OCI-M1 (cell line): ENCODE results near the gene LMOD1.
"Not testable (repeated sequence)": the region's sequence is repeated elsewhere in the genome, so short reads cannot be mapped to it uniquely, and the experiment has no call there.

Experiments used
- DNase-seq: peaks from one replicate; lab custom pipeline; 2025; lab: John Stamatoyannopoulos, UW

Gene LMOD1

DNA sequence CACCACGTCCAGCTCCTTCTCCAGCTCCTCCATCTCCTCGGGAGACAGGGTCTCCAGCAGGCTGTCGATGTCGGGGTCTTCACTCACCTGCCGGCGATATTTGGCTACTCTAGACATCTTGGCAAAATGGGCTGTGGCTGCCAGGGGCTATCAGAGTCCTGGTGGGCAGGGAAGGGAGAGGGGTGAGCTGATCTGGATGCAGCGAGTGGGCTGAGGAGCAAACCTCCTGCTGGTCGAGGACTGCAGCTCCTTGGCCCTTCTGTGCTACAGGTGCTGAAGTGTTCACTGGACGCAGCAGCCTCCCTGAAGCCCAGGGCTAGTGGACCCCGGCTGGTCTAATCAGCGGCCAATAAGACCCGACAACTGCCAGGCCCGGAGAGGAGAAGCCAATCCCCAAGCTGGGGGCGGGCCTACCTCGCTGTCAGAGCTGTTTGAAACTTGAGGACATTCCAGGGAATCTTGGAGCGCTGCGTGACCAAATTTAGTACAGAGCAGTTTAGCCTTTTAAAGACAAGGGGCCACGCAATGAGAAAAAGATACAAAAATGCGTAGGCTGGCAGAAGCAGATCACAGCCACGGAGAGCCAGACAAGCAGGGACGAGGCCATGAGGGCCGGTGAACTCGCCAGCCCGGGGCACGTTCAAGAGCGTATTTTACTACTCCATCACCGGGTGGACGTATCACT is at the start of gene LMOD1:
Gene LMOD1 (minus strand): TSS at position 325 of the 685 bp plus-strand sequence. CDS start 208 bp downstream, at position 117.
- DNase-seq = peak; percentile 73

DNA sequence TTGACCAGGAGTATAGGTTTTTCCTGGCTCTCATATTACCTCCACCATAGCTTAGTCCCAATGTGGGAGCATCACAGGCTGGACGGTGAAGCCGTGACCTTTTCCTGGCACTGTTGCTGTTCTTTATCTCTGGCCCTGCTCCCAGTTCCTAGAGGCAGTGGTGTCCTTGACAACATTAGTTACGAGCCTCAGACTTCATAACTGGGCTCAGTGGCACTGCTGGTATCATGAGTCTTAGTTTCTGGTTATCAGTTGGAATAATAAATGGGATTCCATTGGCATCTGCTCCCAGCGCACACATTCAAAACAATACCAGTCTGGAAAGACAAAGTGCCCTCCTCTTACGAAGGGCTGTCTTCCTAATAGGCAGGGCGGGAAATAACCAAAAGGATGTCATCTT is 44.1 kb upstream of the LMOD1 start:
- DNase-seq = no peak

DNA sequence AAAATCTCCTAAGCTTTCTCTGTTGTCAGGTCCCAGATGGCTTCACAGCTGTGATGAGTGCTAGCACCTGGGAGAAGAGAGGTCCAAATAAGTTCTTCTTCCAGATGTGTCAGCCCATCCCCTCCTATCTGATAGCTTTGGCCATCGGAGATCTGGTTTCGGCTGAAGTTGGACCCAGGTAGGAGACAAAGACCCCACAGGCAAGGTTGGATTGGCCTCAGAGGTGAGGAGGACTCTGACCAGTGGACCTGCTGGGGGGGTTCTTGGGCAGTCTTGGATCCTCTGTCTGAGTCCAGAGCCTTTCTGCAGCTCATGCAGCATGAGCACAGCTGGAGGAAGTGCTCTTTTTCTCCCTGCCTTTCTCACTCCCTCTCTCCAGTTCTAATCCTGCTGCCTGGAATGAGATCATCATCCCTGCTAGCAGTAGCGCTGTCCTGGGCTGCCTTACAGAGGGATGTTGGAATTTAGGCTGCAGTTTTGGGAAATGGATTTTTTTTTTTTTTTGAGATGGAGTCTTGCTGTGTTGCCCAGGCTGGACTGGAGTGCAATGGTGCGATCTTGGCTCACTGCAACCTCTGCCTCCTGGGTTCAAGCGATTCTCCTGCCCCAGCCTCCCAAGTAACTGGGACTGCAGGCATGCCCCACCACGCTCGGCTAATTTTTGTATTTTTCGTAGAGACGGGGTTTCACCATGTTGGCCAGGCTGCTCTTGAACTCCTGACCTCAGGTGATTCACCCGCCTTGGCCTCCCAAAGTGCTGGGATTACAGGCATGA is 43.2 kb upstream of the LMOD1 start:
- DNase-seq = no peak

DNA sequence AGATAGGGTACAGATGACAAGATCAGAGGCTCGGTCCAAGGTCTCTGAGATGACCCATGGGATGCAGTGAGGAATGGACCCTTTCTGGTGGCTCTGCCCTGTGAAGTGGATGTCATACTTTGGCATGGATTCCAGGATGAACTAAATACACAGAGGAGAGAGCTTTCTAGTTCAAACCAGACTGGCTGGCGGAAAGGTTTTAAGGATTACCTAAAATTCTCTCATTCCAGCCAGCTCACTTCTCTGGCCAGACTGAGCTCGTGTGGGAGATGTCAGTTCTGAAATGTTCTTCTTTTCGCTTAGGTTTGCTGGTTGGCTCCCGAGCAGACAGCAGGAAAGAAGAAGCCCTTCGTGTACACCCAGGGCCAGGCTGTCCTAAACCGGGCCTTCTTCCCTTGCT is 42.3 kb upstream of the LMOD1 start:
- no peak for DNase-seq

DNA sequence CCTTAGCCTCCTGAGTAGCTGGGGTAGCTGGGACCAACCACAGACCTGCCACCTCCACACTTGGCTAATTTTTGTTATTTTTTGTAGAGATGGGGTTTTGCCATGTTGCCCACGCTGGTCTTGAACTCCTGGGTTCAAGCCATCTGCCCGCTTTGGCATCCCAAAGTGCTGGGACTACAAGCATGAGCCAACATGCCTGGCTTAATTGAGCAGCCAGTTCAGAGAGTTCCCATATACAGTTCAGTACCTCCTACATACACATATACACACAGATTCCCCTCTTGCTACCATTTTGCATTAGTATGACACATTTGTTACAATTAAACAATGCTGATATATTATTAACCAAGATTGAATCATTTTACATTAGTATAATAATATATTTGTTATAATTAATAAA is 39.0 kb upstream of the LMOD1 start:
- no peak for DNase-seq

DNA sequence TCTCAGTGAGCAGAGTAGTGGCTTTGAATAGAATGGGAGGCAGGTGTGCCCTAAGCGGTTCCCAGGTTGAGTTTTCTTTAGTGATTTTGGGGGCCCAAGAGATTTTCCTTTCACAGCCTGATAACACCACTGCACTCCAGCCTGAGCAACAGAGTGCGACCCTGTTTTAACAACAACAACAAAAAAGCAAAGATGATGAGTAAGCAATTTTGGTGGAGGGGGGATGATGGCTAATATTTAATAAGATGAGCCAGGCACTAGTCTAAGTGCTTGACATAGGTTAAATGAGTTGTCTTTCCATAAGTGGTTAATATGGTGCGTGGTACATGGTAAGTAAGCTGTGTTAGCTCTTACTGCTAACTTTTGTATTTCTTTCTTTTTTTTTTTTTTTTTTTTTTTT is 38.1 kb upstream of the LMOD1 start:
- DNase-seq = no peak

DNA sequence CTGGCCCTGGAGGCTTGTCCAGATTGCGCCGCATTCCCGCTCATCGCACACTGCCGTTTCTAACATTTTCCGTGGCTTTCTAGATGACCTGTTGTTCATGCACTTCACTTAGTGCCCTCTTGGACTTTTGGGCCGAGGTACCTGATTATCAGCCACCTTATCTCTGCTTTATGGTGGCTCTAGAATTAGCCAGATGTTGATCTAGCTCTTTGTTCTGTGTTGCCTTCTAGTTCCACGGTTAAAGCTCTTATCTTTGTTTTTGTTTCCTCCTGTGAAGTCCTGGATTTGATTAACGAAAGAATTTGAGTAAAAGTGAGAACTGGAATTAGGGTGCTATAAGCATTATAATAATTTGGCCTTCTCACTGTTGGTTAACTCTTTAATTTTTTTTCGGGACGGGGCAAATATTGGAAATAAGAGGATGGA is 37.0 kb upstream of the LMOD1 start:
- no peak for DNase-seq

DNA sequence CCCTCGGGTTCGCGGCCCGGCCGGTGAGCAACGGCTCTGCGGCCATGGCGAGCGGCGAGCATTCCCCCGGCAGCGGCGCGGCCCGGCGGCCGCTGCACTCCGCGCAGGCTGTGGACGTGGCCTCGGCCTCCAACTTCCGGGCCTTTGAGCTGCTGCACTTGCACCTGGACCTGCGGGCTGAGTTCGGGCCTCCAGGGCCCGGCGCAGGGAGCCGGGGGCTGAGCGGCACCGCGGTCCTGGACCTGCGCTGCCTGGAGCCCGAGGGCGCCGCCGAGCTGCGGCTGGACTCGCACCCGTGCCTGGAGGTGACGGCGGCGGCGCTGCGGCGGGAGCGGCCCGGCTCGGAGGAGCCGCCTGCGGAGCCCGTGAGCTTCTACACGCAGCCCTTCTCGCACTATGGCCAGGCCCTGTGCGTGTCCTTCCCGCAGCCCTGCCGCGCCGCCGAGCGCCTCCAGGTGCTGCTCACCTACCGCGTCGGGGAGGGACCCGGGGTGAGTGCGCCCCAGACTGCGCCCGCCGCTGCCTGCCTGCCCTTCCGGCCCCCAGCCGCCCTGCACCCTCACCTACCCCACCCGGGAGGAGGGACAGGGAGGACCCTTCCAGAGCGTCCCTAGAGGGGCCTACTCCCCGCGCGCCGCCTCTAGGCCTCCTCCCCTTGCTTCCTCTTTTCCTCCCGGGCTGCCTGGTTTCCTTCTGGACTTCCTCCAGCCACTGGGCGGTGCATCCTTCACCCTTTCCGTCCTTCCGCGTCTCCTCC is 36.5 kb upstream of the LMOD1 start, which contains the start of gene RNPEP:
Gene RNPEP (plus strand): TSS at position 26 of the 757 bp plus-strand sequence. CDS start 19 bp downstream, at position 45.
- peak; percentile 93 for DNase-seq

DNA sequence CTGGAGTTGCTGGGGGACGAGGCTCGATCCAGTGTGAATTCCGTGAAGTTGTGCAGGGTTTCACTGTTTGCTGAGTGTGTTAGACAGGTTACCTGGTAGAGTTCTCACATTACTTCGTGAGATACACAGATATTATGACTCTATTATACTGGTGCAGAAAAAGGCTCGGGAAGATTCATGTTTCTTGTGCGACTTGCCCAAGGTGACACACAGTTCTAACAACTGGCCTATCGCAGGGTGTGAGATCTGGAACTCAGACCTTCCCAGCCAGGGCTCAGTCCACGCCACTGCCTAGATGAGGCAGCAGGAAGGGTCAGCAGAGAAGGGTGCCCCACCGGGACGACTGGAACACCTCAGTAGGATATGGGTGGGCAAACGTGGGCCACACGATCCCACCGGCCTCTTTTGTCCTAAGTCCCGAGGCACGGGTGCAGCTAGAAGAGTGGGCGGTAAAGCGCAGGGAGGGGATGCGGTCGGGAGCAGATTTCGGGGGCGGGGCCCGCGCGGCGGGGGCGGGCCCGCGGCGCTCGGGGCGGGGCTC is 35.8 kb upstream of the LMOD1 start:
- DNase-seq = no peak

DNA sequence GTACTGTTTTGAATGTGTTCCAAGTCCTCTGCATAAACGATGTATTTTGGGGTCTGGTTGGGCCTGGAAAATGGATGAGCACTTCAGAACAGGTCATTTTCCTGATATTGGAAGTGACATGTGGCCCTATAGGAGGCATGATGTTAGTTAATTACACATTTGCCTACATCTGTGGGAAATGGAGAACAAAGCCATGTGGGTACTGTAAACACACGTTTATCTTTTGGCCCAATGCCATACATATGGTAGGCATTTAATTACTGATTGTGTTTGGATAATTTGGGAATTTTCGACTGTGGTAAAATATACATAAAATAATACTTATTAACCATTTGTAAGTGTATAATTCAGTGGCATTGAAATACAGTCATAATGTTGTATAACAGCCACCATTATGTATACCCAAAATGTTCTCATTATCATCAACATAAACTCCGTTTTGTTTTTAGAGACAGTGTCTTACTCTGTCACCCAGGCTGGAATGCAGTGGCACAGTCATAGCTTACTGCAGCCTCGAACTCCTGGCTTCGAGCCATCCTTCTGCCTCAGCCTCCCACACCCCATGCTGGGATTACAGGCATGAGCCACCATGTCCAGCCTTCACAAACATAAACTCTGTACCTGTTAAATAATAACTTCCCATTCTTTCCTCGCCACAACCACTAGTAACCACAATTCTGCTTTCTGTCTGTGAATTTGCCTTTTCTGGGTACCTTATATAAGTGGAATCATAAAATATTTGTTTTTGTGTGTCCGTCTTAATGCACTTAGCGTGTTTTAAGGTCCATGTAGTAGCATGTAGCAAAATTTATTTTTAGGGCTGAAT is 24.2 kb upstream of the LMOD1 start:
- no peak for DNase-seq

DNA sequence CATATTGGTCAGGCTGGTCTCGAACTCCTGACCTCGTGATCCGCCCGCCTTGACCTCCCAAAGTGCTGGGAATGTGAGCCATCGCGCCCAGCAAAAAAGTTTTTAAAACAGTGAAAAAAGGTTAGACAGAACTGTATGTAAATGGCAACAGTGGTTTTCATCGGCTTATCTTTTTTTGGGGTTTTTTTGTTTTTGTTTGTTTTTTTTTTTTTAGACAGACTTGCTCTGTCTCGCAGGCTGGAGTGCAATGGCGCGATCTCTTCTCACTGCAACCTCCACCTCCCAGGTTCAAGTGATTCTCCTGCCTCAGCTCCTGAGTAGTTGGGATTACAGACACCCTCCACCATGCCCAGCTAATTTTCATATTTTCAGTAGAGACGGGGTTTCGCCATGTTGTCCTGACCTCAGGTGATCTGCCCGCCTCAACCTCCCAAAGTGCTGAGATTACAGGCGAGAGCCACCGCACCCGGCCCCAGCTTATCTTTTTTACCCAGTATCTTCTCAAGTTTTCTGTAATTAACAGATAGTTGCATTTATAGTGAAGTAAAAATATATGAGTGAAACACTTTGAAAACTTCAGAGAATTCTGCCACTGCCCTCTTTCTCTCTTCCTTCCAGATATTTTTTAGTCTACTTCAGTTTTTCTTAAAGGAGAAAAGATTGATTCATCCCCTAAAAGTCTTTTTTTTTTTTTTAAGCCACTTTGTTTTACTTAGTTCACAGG is 22.0 kb upstream of the LMOD1 start:
- DNase-seq = no peak

DNA sequence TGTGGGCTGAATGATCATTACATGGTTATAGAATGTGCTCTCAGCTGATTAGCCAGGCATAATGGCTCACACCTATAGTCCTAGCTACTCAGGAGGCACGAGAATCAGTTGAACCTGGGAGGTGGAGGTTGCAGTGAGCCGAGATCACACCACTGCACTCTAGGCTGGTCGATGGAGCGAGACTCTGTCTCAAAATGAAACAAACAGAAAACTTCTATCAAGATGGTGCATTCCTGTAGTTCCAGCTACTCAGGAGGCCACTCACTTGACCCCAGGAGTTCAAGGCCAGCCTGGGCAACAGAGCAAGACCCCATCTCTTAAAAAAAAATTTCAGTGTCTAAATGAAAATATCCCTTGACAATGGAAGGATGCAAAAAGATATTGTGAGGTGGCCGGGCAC is 19.8 kb upstream of the LMOD1 start:
- DNase-seq = no peak

DNA sequence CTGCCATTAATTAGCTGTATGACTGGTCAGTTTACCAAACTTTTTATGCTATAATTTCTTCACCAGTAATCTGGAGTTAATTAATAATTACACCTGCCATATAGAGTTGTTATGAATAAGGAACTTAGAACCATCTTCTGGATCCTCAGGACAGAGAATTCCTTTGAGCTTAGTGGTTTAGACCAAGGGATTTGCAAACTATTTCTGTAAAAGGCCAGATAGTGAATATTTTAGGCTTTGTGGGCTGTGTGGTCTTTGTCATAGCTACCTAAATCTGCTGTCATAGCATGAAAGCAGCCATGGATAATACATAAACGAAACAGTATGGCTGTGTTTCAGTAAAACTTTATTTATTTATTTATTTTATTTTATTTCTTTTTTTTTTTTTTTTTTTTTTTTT is 17.9 kb upstream of the LMOD1 start:
- DNase-seq = no peak

DNA sequence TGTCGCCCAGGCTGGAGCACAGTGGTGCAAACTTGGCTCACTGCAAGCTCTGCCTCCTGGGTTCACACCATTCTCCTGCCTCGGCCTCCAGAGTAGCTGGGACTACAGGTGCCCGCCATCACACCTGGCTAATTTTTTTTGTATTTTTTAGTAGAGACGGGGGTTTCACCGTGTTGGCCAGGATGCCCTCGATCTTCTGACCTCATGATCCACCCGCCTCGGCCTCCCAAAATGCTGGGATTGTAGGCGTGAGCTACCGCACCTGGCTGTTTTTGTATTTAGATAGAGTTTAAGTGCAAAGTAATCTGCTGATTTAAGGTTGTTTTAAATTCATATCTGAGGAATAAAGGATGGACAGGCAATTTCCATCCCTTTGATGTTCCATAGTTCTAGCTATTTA is 16.0 kb upstream of the LMOD1 start:
- DNase-seq = not testable (repeated sequence)

DNA sequence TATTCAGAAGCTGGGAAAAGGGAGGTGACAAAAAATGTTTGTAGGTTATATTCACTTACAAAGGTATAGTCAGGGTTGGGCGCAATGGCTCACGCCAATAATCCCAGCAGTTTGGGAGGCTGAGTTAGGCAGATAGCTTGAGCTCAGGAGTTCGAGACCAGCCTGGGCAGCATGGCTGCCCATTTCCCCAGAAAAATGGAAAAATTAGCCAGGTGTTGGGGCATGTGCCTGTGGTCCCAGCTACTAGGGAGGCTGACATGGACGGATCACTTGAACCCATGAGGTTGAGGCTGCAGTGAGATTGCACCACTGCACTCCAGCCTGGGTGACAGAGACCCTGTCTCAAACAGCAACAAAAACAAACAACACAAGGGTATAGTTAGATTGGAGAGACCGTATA is 12.0 kb upstream of the LMOD1 start:
- DNase-seq = no peak

DNA sequence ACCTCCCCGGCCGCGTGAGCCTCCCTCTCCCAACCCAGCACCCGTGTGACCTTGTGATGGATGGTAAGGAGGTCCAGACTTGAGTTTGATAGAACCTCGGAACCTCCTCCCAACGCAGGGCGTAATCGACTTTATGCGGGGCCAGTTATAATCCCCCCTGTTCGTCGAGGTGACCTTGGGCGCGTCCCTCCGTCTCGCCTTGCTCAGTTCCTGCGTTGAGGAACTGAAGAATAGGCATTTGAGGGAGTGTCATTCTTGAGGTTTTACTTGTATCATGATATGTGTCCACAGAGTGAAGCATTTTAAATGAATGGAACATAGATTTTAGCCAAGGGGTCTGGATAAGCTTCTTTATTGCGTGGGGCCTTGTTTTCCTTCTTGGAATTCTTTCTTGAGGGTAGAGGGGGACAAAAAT is 9.4 kb upstream of the LMOD1 start:
- no peak for DNase-seq

DNA sequence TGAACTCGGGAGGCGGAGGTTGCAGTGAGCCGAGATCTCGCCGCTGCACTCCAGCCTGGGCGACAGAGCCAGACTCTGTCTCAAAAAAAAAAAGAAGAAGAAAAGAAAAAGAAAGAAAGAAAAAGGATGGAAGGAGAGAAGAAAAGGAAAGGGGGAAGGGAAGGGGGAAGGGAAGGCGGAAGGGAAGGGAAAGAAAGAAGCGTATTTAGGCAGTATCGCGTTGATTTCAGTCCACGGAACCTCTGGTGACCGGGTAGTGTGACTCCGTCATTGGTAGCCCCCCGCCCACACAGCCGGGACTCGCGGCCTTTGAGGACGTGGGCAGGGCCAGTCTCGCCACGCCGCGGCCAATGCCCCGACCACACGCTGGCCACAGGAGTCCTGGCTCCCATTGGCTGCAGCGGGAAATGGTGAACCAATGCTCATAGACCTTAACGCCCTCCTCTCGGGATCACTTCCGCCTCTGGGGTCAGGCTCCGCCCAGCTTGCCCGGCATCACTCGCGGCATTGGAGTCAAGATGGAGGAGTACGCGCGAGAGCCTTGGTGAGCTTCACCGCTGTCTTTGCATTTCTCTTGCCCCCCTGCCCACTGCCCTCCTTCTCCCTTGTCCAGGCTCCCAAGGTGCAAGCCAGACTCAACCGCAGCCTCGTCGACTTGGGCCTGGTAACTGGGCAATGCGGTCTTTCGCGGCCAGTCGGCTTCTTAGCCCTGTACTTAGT is 8.8 kb upstream of the LMOD1 start, which contains the start of gene TIMM17A:
Gene TIMM17A (plus strand): TSS at position 495 of the 720 bp plus-strand sequence. CDS start 24 bp downstream, at position 519.
- DNase-seq = peak; percentile 99

DNA sequence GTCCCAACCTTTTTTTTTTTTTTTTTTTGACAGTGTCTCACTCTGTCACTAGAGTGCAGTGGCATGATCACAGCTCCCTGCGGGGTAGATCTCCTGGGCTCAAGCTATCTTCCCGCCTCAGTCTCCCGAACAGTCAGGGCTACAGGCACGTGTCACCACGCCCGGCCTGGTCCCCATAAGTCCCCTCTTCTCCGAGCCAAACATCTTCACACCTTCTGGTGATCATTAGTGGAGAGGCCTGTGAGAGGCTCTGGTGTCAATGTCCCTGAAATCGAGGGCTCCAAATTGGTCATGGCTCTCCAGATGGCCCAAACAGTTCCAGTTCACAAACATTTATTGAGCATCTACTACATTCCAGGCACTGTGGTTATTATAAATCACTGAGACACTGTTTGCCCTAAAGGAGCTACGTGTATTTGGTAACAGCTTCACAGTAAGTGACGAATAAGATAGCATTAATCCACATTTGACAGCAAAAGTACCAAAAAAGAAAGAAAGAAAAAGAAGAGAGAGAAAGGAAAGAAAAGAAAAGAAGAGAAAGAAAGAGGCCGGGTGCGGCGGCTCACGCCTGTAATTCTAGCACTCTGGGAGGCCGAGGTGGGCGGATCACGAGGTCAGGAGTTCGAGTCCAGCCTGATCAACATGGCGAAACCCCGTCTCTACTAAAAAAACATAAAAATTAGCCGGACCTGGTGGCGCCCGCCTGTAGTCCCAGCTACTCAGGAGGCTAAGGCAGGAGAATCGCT is 8.1 kb upstream of the LMOD1 start:
- peak; percentile 61 for DNase-seq

DNA sequence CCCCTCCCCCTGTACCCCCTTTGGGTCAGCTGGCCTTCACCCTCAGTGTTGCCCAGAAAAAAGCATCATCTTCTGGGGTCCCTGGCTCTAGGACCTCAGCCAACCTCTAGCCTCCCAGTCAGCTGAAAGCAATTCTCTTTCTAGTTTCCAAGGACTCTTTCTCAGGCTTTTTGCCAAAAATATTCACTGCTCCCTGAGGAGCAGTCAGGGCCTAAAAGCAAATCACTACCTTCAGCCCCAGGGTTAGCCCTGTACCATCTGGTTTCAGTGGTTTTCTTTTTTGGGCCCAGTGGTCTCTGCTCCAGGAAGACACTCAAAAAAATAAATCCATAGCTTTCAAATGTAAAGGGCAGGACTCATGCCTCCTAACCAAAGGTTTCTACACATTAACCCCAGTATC is 3.1 kb upstream of the LMOD1 start:
- DNase-seq = no peak
